SH-SY5Y (cell line): ENCODE results near the gene MET.

ENCODE experiments used
- GATA2 ChIP-seq: IDR thresholded peaks from 2 replicates; pipeline ENCODE4 v1.6.1; 2011; ENCODE audit warnings: mild to moderate bottlenecking, low read depth, low read length
- GATA3 ChIP-seq: IDR thresholded peaks from 2 replicates; pipeline ENCODE4 v1.6.1; 2011; ENCODE audit warnings: low read depth, mild to moderate bottlenecking, low read length, moderate library complexity

MET gene

DNA sequence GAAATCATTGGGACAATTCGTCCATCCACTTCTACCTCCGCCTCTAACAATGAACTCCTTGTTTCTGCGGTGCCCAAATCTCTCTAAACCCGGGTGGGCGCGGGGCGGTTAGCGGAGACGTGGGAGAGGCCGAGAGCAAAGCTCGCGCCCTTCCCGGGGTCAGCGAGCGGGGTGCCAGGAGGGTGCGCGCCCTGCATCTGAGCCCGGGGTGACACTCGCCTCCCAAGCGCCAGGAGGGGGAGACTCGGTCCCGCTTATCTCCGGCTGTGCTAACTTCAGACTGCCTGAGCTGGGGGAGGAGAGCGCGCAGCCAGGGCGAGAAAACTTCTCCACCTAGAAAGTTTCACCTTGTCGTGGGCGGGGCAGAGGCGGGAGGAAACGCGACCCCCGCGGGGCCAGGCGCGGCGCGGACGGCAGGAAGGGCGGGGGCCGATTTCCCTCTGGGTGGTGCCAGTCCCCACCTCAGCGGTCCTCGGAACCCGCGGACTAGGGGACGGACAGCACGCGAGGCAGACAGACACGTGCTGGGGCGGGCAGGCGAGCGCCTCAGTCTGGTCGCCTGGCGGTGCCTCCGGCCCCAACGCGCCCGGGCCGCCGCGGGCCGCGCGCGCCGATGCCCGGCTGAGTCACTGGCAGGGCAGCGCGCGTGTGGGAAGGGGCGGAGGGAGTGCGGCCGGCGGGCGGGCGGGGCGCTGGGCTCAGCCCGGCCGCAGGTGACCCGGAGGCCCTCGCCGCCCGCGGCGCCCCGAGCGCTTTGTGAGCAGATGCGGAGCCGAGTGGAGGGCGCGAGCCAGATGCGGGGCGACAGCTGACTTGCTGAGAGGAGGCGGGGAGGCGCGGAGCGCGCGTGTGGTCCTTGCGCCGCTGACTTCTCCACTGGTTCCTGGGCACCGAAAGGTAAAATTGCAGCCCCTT, at the start of gene MET:
Gene MET (plus strand): TSS at position 516 of the 915 bp plus-strand sequence. CDS start 26,889 bp downstream, outside the sequence.
- TF ChIP-seq GATA2 (no peak), GATA3 (no peak)

DNA sequence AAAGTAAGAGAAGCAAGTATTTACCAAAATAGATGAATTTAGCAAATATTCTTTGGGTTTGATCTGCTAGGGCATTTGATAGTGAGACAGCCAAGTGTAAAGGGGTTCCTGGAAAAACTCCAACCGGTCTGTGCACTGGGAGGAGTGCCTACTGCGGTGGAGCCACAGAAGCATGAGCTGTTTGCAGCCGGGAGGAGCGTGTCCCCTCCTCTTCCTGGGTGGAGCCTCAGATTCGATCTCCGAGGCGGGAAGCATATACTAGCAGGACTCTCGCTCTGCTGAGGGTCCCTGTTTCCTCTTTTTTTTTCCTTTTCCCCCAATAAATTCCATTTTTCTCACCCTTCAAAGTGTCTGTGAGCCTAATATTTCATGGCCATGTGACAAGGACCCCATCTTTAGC, 45.1 kb upstream of the MET start:
- TF ChIP-seq GATA2 (no peak), GATA3 (no peak)

DNA sequence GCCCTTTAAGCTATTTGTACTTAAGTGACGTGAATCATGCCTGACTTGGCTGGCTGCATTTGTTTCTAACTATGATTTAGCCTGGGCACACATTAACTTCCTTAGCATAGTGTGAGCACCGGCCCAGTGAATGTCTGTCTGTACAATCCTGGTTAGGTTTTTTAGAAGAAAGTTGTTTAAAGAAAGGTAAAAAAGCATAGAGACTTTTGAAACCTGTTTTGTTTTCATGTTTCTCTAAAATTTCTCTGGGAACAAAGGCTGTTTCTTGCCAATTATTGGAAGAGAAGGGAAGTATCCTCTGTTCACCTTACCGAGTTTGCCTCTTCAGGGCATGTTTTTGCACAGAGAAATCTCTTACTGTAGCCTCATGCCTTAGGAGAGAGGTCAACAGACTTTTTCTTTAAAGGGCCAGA, 42.9 kb upstream of the MET start:
- no peak for TF ChIP-seq GATA2

DNA sequence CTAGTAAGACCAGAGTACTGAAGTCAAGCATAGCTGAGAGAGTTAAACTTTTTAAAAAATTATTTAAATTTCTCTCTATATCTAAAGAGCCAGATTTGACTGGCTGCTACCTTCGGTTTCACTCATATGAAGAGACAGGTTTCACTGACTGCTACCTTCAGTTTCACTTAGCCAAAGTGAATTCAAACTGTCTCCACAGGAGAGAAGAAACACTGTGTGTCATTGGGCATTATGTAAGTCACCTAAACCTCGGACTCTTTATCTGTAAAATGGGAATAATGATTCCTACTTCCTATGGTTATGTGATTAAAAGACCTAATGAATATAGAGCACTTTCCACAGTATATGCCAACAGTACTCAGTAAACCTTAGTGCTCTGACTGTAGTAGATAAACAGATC, 41.6 kb upstream of the MET start:
- TF ChIP-seq GATA2 (no peak), GATA3 (no peak)

DNA sequence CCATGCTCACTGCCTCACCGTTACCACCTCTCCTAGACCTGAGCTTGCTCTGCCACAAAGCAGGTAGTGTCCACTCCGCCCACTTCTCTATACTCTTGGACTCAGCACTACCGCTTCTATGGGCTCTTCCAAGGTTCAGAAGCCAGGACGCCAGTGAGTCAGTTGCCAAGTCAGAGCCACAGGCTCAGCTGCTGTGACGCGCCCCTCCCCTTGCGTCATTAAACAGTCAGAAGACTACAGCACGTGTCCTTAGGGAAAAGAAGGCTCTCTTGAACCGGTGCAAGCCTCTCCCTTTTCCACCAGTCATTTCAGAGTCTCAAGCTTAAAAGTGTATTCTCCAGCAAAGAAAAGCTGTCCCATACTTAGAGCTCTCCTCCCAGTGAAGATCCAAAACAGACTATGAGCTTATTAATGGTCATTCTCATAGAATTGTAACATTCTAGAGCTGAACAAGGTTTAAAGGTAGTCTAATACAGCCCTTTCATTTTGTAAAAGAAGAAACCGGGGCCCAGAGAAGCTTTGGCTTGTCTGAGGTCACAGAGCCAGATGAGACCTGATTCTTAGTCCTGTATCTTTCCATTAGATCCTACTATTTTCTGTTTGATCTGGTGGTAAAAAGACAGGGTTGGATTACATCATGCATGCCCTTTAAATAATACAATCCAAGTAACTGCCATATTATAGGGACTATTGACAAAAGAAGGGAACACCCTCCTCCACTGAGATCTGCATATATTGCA, 40.9 kb upstream of the MET start:
- TF ChIP-seq GATA3 (no peak), GATA2 (no peak)

DNA sequence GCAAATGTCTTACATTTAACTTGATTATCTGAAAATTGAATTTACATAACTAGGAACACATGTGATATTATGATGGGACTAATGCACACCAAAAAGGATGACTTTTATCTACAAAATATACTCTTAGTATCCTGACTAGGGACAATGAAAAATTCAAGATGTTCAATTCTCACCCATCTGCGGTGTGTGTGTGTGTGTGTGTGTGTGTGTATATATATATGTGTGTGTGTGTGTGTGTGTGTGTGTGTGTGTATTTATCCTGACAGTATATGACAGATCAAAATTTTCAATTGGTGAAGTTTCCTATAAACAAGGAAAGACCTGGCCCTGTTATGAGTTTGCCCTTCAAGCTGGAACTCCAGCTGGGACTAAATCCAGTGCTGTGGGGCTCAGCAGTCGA, 40.3 kb upstream of the MET start:
- TF ChIP-seq GATA2: no peak
- no peak for TF ChIP-seq GATA3

DNA sequence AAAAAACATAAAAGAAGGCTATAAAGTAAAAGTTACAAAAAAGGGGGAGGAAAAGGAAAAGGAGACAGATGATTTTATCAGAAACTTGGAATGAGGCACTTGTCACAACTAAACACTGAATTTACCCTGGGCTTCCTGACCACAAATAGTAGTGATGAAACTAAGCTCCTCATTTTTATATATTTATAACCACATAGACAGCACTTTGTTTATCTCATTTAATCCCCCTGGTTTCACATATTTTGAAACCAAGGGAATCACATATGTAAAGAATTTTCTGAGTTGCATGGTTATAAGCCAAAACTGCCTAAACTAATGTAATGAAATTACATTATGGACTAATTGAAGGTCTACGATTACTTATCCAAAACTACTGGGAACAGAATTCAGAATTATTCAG, 39.6 kb upstream of the MET start:
- TF ChIP-seq GATA2: no peak
- no peak for TF ChIP-seq GATA3

DNA sequence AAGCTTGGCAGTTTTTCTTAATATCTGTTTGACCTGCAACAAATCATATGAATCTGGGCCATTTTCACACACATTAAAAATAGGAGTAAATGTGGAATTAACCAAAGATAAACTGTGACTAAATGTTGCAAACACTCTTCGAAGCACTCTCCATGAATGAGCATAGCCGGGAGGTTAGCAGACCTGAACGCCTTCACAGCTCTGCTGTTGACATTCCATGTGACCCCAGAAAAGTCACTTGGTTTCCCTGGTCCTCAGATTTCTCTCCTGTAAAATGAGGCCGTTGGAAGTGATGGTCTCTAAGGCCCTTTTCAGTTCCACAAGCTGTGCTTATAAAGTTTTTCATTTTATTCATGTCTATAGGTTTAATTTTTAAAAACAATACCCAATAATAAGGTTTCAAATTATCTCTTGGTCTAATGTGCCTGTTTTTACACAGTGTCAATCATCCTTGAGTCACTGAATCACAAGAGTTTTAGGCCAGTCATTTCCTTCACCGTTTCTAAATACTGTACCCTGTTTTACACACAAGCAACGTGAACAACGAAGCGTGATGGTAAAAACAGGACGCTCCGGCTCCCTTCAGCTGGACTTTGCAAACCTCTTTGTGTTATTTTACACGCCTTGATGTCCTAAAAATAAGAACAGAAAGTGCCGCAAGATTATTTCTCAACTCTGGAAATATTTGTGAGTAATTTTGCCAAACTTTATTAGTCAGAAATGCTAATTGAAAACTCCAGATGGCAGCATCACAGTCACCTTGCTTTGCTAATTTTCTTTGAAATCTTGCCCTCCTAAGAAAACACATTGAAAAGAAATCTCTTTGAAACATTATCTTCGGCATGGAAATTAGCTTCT, 38.6 kb upstream of the MET start:
- TF ChIP-seq GATA3: no peak
- TF ChIP-seq GATA2: no peak

DNA sequence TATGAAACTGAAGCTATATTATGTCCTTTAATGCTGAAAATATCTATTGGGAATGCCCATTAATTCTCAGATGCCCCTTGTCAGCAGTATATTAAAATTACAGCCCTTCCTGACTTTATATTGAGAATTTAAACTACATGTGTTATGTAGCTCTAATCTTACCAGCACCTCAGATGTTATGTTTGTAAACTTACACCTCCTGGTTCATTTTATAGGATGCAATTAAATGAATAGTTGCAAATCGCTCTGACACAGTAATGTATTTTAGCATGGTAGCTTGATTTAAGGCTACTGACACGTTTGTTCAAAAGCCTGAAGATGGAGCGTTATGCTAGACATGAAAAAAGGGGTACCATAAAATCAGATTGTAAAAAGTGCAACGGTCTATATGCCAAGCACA, 35.0 kb upstream of the MET start:
- TF ChIP-seq GATA3 (no peak), GATA2 (no peak)

DNA sequence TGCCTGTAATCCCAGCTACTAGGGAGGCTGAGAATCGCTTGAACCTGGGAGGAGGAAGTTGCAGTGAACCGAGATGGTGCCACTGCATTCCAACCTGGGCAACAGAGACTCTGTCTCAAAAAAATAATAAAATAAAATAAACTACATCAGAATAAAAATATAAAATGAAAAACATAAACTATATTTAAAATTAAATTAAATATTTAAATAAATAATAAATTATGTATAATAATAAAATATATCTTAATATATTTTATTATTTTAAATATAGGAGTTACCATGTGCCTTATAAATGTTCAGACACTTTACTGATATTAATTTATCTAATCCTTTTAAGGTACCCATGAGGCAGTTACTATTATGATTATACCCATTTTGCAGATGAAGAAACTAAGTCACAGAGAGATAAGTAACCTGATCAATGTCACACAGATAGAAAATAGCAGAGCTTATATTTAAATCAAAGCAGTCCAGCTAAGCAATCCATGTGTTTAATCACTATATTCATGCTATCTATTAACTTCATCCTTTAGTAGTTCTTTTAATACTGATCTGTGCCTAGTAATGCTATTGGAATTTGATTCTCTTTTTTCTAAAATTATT, 30.3 kb upstream of the MET start:
- TF ChIP-seq GATA2: no peak
- no peak for TF ChIP-seq GATA3

DNA sequence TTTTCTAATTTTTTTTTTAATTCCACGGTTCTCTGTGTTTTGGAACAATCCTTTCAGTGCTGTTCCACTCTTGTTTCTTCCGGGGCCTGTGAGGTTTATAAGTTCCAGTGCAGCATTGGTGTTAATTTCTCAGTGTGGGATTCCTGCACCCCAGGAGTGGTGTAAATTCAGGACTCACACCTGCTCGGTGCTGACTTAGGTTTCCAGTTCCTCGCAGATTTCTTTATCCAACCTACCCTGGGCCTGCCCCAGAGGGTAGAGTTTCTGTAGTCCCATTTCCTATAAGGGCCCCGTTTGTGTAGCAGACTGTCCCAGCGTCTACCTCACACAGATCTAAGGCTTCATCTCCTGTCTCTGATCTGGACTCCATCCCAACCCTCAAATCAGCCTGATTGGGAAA, 27.4 kb upstream of the MET start:
- TF ChIP-seq GATA3 (no peak), GATA2 (no peak)

DNA sequence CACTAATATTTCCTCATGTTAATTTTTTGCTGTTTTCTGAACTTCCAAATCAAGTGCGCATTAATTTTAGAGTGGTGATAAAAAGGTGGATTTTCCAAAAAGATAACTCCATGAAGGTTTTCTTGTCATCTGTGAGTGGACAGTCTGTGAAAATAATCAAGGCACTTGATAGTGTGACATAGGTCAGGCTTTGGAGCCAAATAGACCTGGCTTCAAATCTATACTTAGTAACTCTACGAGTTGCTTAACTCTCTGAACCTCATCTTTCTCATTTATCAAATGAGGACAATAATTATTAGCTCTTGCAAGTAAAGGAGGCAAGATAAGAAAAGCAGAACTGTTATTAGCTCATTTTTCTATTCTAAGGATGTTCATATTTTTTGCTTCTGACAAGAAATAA, 24.7 kb upstream of the MET start:
- TF ChIP-seq GATA2 (no peak), GATA3 (no peak)

DNA sequence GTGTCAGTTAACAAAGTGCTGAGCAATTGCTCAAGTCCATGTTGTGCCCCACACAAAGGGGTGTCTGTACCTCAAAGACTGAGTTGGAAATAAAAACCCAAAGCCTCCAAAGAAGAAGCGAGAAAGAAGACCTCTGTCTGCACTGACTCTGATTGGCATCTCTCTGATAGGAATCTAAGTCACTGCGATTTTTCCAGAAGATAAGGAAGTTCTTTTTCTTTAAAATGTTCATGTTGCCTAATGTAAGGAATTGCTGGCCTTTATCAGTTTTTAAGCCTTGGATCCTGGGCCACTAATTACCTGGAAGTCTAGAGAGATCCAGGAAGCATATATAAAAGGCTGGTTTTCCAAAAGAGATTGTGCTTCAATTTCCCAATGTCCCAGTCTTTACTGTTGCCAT, 24.1 kb upstream of the MET start:
- TF ChIP-seq GATA2 (no peak), GATA3 (no peak)

DNA sequence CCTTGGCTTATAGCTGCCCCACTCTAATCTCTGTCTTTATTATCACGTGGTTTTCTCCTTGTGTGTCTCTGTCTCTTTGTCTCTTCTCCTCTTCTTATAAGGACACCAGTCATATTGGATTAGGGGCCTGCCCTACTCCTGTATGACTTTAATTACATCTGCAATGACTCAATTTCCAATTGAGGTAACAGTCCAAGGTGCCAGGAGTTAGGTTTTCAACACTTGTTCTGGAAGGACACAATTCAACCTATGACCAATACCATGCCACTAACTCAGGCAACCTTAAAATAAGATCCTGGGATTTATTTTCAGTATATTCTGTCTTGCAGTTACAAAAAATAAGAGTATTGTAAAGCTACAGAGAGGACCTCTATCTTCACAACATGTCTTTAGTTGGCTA, 21.6 kb upstream of the MET start:
- TF ChIP-seq GATA2 (no peak), GATA3 (no peak)

DNA sequence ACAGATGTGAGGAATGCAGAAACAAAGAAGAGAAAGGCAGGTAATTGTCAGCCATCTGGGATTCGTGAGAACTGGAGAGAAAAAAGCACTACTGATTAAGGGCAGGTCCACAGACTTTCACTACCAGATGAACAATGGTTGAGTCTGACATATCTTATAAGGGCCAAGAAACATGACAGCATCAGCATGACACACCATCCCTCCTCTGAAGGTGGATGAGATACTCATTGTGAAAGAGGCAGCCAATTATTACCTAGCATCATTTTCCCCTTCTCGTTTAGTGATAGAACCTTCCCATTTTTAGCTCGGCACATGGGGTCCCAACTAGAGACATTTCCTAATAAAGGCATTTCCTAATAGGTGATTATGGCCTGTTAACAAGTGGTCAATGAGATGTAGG, 19.2 kb upstream of the MET start:
- no peak for TF ChIP-seq GATA3
- TF ChIP-seq GATA2: no peak
